K562 (cell line): ENCODE data around the gene CNPY4. TPM values are rescaled to one million over a fixed set of nuclear protein-coding genes. Genes with fewer than 3 reads are reported as not detected.

Experiments
- ATAC-seq: fragments of 200-7000 bp; cut with Tn5 transposase; 3 replicates; pipeline ENCODE4 v1.9.1; 2020; ENCODE audit warnings: moderate library complexity
- BruUV-seq: library from RNA; stranded (reverse); fragments of 400-500 nt; replicated peaks from 2 replicates; lab custom pipeline; 2021; lab: Mats Ljungman, UMichigan
- CTCF ChIA-PET: fragments of 300-600 bp; formaldehyde crosslinking; extraction: SDS; loops from one replicate; lab custom pipeline; 2021; ENCODE audit warnings: low intra/inter-chr PET ratio; lab: Yijun Ruan, JAX
- POLR2A ChIA-PET: fragments of 300-600, 350-650 bp; sonication (Branson Sonifier 250); formaldehyde crosslinking; extraction: SDS; loops from one replicate; lab custom pipeline; 2021; ENCODE audit warnings: antibody characterized with exemption, inconsistent platforms; lab: Yijun Ruan, JAX
- DNase-seq, 4 experiments: peaks; one replicate each; pipeline versions ENCODE4 v3.0.0 to v3.0.0-alpha.2; 2011 to 2018; ENCODE audit warnings: low spot score in 3 of 4, mixed read lengths in 3 of 4; ENCODE audit errors: extremely low read depth in 1 of 4
- FAIRE-seq: peaks from 2 replicates; lab custom pipeline; 2011; peaks lifted over from hg19 to GRCh38; lab: Jason Lieb, UNC
- H2AFZ ChIP-seq: 2 replicates; pipeline ENCODE4 v1.6.0; 2011; ENCODE audit warnings: low read depth, low read length, control low read depth, inconsistent platforms
- H3K27ac ChIP-seq: fragments of 200-600 bp; 3 replicates; pipeline ENCODE4 v1.8.0; 2011; ENCODE audit warnings: low read depth, mild to moderate bottlenecking, control low read depth, inconsistent platforms, low read length, moderate library complexity, mixed read lengths; ENCODE audit errors: extremely low read depth
- H3K27me3 ChIP-seq, 2 experiments: fragments of 300-600 bp in 1 of 2; 2 replicates in 1 of 2; 3 replicates in 1 of 2; pipeline versions ENCODE4 v1.6.0 to v1.8.0; 2011; ENCODE audit warnings: inconsistent platforms in 2 of 2, low read length in 2 of 2, mild to moderate bottlenecking in 1 of 2, mixed read lengths in 1 of 2, moderate library complexity in 1 of 2; ENCODE audit not compliant: control insufficient read depth in 2 of 2, insufficient read depth in 2 of 2
- H3K36me3 ChIP-seq: fragments of 300-600 bp; 3 replicates; pipeline ENCODE4 v1.8.0; 2011; ENCODE audit warnings: mild to moderate bottlenecking, low read length, inconsistent platforms; ENCODE audit not compliant: control insufficient read depth, insufficient read depth
- H3K4me1 ChIP-seq, 2 experiments: fragments of 200-600 bp in 1 of 2; replicated peaks in 1 of 2; 2 replicates in 1 of 2; 3 replicates in 1 of 2; pipeline versions ENCODE4 v1.5.1 to v1.8.0; 2011; ENCODE audit warnings: inconsistent platforms in 2 of 2, low read length in 2 of 2, mild to moderate bottlenecking in 1 of 2, mixed read lengths in 1 of 2, moderate library complexity in 1 of 2; ENCODE audit not compliant: control insufficient read depth in 2 of 2, insufficient read depth in 2 of 2
- H3K4me2 ChIP-seq: 2 replicates; pipeline ENCODE4 v1.6.1; 2011; ENCODE audit warnings: low read length, control low read depth, inconsistent platforms, mixed read lengths; ENCODE audit not compliant: insufficient read depth
- H3K4me3 ChIP-seq: fragments of 200-600 bp; sonication (generic), shearing (Covaris generic); 2 replicates; pipeline ENCODE4 v1.5.1; 2016; ENCODE audit warnings: control low read depth, inconsistent platforms
- H3K79me2 ChIP-seq: fragments of 200-600 bp; 3 replicates; pipeline ENCODE4 v1.8.0; 2011; ENCODE audit warnings: low read length, inconsistent platforms; ENCODE audit not compliant: control insufficient read depth, insufficient read depth
- H3K9ac ChIP-seq, 2 experiments: 2 replicates each; pipeline versions ENCODE4 v1.6.0 to v1.6.1; 2011; ENCODE audit warnings: low read depth in 2 of 2, low read length in 2 of 2, control low read depth in 1 of 2, inconsistent platforms in 1 of 2, mild to moderate bottlenecking in 1 of 2, mixed read lengths in 1 of 2; ENCODE audit not compliant: insufficient read depth in 1 of 2
- H3K9me1 ChIP-seq: one replicate; pipeline ENCODE4 v1.6.0; 2011; ENCODE audit warnings: inconsistent platforms, mild to moderate bottlenecking, low read length, moderate library complexity; ENCODE audit not compliant: control insufficient read depth, insufficient read depth
- H3K9me3 ChIP-seq: replicated peaks from 2 replicates; pipeline ENCODE4 v1.5.1; 2011; ENCODE audit warnings: low read depth, low read length, inconsistent platforms; ENCODE audit not compliant: control insufficient read depth, insufficient read depth
- H4K20me1 ChIP-seq: replicated peaks from 2 replicates; pipeline ENCODE4 v1.6.1; 2011; ENCODE audit warnings: low read length, inconsistent platforms, mixed read lengths; ENCODE audit not compliant: control insufficient read depth, insufficient read depth
- HNRNPH1 ChIP-seq: fragments of 200-400 bp; formaldehyde crosslinking; optimal IDR thresholded peaks from 2 replicates; pipeline ENCODE3; 2017; ENCODE audit warnings: low read depth, mild to moderate bottlenecking, low read length, moderate library complexity
- MCM3 ChIP-seq: fragments of 450-650 bp; IDR thresholded peaks from 2 replicates; pipeline ENCODE4 v1.6.1; 2016
- PHB ChIP-seq: fragments of 250-450 bp; sonication (Bioruptor Pico); IDR thresholded peaks from 2 replicates; pipeline ENCODE4 v1.5.0; 2021
- SOX6 ChIP-seq: fragments of 450-650 bp; IDR thresholded peaks from 2 replicates; pipeline ENCODE4 v1.6.1; 2014; ENCODE audit warnings: mild to moderate bottlenecking
- TRIM28 ChIP-seq: fragments of 450-650 bp; IDR thresholded peaks from 2 replicates; pipeline ENCODE4 v1.6.1; 2017
- ZBTB8A ChIP-seq: fragments of 450-650 bp; IDR thresholded peaks from 2 replicates; pipeline ENCODE4 v1.6.1; 2018; ENCODE audit warnings: mild to moderate bottlenecking, moderate library complexity; ENCODE audit not compliant: partially characterized antibody
- ZNF785 ChIP-seq: fragments of 250-450 bp; sonication (Bioruptor Pico); IDR thresholded peaks from 2 replicates; pipeline ENCODE4 v1.4.0; 2020; ENCODE audit warnings: mild to moderate bottlenecking
- WGBS: fragments of 100-300 bp; shearing (Covaris generic); methylation state at CpG from one replicate; pipeline ENCODE4 v1.1.6; 2016; ENCODE audit warnings: low coverage, mixed read lengths; ENCODE audit not compliant: insufficient coverage; ENCODE audit errors: missing lambda C conversion rate; 5-methylcytosine and 5-hydroxymethylcytosine counted together
- in situ Hi-C: fragments of 300-500 bp; cut with MboI; formaldehyde crosslinking; loops from 4 replicates; pipeline ENCODE4 v1.15.0; 2018; ENCODE audit warnings: inconsistent platforms, mixed read lengths
- intact Hi-C: fragments of 100-400 bp; cut with micrococcal nuclease; formaldehyde crosslinking; loops from 2 replicates; pipeline ENCODE4 v1.14.2; 2022
- polyA plus RNA-seq, 8 experiments: library from polyadenylated mRNA; depleted of rRNA in 4 of 8; stranded (reverse) in 5 of 8; unstranded in 3 of 8; fragments of >200 nt; fragmentation: Nextera tagmentation in 2 of 8; fragmentation: Illumina TruSeq in 1 of 8; extraction: Ambion mirVana in 2 of 8; extraction: Trizol in 1 of 8; gene quantifications; 2 replicates each; pipeline versions ENCODE4 v1.2.1 to v1.2.3, GENCODE V29; 2011 to 2014; ENCODE audit warnings: inconsistent platforms in 1 of 8, missing spikeins in 1 of 8
- total RNA-seq, 7 experiments: library from RNA; depleted of rRNA in 6 of 7; stranded (reverse); fragments of >200 nt in 6 of 7; fragmentation: Illumina TruSeq in 2 of 7; extraction: Trizol in 2 of 7; gene quantifications; 2 replicates each; pipeline versions ENCODE4 v1.2.1 to v1.2.3, GENCODE V29; 2011 to 2021; ENCODE audit warnings: low replicate concordance in 1 of 7
- TF ChIP-seq, protein P1 (sequence below): fragments of 450-650 bp; IDR thresholded peaks from 2 replicates; pipeline ENCODE4 v1.6.1; 2016; ENCODE audit warnings: mild to moderate bottlenecking
- TF ChIP-seq, protein P2 (sequence below): fragments of 450-650 bp; IDR thresholded peaks from 2 replicates; pipeline ENCODE4 v1.6.1; 2017; ENCODE audit warnings: antibody characterized with exemption, mild to moderate bottlenecking
- TF ChIP-seq, protein P3 (sequence below): fragments of 450-650 bp; IDR thresholded peaks from 2 replicates; pipeline ENCODE4 v1.6.1; 2016; ENCODE audit warnings: low read depth, mild to moderate bottlenecking, moderate library complexity
- TF ChIP-seq, protein P4 (sequence below): fragments of 200-800 bp; sonication (Bioruptor generic); IDR thresholded peaks from 2 replicates; pipeline ENCODE4 v1.6.1; 2017; ENCODE audit warnings: missing genetic modification characterization, missing compliant biosample characterization
- TF ChIP-seq, protein P5 (sequence below), 3 experiments: fragments of 200-800 bp in 1 of 3; sonication (Bioruptor generic) in 1 of 3; sonication (generic) in 1 of 3; formaldehyde crosslinking in 1 of 3; IDR thresholded peaks; 2 replicates each; pipeline versions ENCODE4 v1.6.1 to v1.8.0; 2016 to 2022; ENCODE audit warnings: mild to moderate bottlenecking in 2 of 3, missing compliant biosample characterization in 2 of 3, missing genetic modification characterization in 2 of 3, missing genetic modification reagents in 1 of 3

Gene CNPY4
- total and polyA plus RNA-seq, 9 of the 15 experiments (the other 6 are each of a cell fraction or from before 2014, with no cell fraction given): 1.9 to 11.2 (median 7.0) TPM

DNA sequence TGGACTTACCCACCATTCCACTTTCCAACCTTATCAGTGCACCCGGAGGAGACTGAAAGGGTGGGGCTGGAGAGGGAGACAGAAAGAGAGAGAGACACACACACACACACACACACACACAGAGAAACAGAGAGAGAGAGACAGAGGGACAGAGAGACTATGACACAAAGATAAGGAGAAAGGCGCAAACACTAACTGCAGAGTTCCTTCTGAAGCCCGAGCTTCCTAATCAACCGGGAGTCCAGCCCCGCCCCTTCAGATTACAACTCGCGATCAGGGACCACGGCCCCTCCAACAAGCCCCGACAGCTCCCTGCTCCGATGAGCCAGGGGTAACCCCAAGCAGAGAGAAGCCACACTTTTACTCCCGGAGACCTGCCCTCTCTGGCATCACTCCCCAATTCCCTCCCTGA, 48.5 kb downstream of the CNPY4 start:
- intact Hi-C loops (loop anchor here (1.0 kb wide), 1 partner anchor 10 kb away; the partner anchor contains the start of gene TRAPPC14), in situ Hi-C loops (no loop called here)
- FAIRE-seq (peak; percentile 92), DNase-seq (peak; percentile 62 to 87 (median 72)), ATAC-seq (peak; percentile 83)
- peak overlapping the region; percentile 86 for H2AFZ ChIP-seq
- no peaks in the 10 kb centered on the region for H3K9me3 ChIP-seq
- no peaks in the 10 kb centered on the region for H4K20me1 ChIP-seq
- H3K27ac ChIP-seq: peak overlapping the region; percentile 37; the same call in 2 of the 3 replicates
- 2% methylated on average over 11 of the region's 11 CpGs for WGBS
- POLR2A ChIA-PET: interaction anchor here (0.7 to 1.6 kb wide), 8 partner anchors 9 to 262 kb away, joined by 4 to 15 read pairs (median 6); partner anchors contain the start of genes GPC2, LAMTOR4, MEPCE and STAG3
- no TSS peak for BruUV-seq
- H3K4me1 ChIP-seq: peaks cover 45 to 53% of the 10 kb centered on the region in 2 experiments
- H3K9me1 ChIP-seq: no peaks in the 10 kb centered on the region
- no peaks in the 10 kb centered on the region for H3K27me3 ChIP-seq
- no peaks in the 10 kb centered on the region for H3K36me3 ChIP-seq
- peak overlapping the region; percentile 32 for H3K4me3 ChIP-seq
- H3K9ac ChIP-seq: peak overlapping the region; percentile 48 to 90
- H3K79me2 ChIP-seq: no peaks in the 10 kb centered on the region
- CTCF ChIA-PET: interaction anchor here (0.5 to 0.6 kb wide), 2 partner anchors 34 to 892 kb away, joined by 3 to 7 read pairs; no protein-coding TSS in a partner anchor
- peak overlapping the region; percentile 91 for H3K4me2 ChIP-seq
- TF ChIP-seq HNRNPH1 (no peak), SOX6 (peak; percentile 91), MCM3 (peak; percentile 89; the same call in 1 of the 2 replicates), PHB (CRISPR knock-in tag) (no peak), ZBTB8A (no peak), TRIM28 (peak; percentile 73; the same call in 1 of the 2 replicates), ZNF785 (no peak)
- TF ChIP-seq, protein P1, sequence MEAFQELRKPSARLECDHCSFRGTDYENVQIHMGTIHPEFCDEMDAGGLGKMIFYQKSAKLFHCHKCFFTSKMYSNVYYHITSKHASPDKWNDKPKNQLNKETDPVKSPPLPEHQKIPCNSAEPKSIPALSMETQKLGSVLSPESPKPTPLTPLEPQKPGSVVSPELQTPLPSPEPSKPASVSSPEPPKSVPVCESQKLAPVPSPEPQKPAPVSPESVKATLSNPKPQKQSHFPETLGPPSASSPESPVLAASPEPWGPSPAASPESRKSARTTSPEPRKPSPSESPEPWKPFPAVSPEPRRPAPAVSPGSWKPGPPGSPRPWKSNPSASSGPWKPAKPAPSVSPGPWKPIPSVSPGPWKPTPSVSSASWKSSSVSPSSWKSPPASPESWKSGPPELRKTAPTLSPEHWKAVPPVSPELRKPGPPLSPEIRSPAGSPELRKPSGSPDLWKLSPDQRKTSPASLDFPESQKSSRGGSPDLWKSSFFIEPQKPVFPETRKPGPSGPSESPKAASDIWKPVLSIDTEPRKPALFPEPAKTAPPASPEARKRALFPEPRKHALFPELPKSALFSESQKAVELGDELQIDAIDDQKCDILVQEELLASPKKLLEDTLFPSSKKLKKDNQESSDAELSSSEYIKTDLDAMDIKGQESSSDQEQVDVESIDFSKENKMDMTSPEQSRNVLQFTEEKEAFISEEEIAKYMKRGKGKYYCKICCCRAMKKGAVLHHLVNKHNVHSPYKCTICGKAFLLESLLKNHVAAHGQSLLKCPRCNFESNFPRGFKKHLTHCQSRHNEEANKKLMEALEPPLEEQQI: no peak
- TF ChIP-seq, protein P2, sequence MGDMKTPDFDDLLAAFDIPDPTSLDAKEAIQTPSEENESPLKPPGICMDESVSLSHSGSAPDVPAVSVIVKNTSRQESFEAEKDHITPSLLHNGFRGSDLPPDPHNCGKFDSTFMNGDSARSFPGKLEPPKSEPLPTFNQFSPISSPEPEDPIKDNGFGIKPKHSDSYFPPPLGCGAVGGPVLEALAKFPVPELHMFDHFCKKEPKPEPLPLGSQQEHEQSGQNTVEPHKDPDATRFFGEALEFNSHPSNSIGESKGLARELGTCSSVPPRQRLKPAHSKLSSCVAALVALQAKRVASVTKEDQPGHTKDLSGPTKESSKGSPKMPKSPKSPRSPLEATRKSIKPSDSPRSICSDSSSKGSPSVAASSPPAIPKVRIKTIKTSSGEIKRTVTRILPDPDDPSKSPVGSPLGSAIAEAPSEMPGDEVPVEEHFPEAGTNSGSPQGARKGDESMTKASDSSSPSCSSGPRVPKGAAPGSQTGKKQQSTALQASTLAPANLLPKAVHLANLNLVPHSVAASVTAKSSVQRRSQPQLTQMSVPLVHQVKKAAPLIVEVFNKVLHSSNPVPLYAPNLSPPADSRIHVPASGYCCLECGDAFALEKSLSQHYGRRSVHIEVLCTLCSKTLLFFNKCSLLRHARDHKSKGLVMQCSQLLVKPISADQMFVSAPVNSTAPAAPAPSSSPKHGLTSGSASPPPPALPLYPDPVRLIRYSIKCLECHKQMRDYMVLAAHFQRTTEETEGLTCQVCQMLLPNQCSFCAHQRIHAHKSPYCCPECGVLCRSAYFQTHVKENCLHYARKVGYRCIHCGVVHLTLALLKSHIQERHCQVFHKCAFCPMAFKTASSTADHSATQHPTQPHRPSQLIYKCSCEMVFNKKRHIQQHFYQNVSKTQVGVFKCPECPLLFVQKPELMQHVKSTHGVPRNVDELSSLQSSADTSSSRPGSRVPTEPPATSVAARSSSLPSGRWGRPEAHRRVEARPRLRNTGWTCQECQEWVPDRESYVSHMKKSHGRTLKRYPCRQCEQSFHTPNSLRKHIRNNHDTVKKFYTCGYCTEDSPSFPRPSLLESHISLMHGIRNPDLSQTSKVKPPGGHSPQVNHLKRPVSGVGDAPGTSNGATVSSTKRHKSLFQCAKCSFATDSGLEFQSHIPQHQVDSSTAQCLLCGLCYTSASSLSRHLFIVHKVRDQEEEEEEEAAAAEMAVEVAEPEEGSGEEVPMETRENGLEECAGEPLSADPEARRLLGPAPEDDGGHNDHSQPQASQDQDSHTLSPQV: no peak
- TF ChIP-seq, protein P3, sequence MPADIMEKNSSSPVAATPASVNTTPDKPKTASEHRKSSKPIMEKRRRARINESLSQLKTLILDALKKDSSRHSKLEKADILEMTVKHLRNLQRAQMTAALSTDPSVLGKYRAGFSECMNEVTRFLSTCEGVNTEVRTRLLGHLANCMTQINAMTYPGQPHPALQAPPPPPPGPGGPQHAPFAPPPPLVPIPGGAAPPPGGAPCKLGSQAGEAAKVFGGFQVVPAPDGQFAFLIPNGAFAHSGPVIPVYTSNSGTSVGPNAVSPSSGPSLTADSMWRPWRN: no peak
- TF ChIP-seq, protein P4, sequence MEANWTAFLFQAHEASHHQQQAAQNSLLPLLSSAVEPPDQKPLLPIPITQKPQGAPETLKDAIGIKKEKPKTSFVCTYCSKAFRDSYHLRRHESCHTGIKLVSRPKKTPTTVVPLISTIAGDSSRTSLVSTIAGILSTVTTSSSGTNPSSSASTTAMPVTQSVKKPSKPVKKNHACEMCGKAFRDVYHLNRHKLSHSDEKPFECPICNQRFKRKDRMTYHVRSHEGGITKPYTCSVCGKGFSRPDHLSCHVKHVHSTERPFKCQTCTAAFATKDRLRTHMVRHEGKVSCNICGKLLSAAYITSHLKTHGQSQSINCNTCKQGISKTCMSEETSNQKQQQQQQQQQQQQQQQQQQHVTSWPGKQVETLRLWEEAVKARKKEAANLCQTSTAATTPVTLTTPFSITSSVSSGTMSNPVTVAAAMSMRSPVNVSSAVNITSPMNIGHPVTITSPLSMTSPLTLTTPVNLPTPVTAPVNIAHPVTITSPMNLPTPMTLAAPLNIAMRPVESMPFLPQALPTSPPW (CRISPR knock-in tag): peak; percentile 85
- TF ChIP-seq, protein P5, sequence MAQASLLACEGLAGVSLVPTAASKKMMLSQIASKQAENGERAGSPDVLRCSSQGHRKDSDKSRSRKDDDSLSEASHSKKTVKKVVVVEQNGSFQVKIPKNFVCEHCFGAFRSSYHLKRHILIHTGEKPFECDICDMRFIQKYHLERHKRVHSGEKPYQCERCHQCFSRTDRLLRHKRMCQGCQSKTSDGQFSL (CRISPR knock-in tag; IDR thresholded peaks at IDR 0.05): no peak
- TF ChIP-seq, protein P5 (tag; IDR thresholded peaks at IDR 0.05): no peak
